NCI-H1092 (cell line): ENCODE results near the gene USP5.

Source experiments
- DNase-seq: peaks from one replicate; lab custom pipeline; 2025; lab: John Stamatoyannopoulos, UW

USP5 gene

GRCh38 chr12:6914947-6915788, 63.2 kb downstream of the USP5 start:
- no peak for DNase-seq

- DNase-seq, result no peak
Observed at GRCh38 chr12:6915789-6916285, 63.9 kb downstream of the USP5 start.
